ENCODE measurements around the gene KIAA2012.
A peak's percentile ranks its signal among the peaks of the same experiment; 100 is the strongest.

The KIAA2012 gene

DNA sequence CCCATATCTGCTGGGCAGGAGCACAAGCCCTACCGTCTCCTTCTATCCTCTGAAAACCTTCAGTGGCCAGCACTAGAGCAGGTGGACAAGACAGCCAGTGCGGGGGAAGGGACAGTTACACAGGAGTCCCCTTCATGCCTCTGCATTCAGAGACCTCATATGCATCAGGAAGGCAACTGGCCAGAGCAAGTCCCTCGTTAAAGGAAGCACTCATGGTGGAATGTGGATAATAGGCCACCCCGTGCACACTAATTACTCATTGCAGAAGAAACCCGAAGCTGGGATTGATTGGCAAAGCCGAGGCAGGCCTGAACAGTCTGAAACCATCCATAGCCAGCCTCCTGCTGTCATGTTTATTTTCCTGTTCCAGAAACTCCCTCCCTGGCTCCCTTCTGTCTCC, 11.2 kb downstream of the KIAA2012 start:
- no peak for DNase-seq (ENCODE audit: low spot score)

DNA sequence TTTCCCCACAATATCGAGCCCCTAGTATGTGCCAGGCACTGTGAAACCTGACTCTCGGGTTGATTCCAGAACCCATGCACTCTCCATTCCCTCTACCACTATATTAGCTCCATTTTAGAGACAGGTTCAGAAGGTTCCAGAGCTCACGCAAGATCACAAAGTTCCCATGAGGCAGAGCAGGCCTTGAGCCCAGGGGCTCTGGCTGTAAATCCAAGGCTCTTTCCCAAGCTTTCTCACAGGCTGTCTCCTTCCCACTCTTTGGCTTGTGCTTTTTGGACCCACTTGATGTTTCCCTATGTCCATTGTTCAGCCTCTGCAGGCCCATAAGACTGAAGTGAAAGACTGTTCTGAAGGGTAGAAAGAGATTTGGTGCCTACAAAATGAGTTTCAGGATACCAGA, 15.7 kb downstream of the KIAA2012 start:
- DNase-seq (ENCODE audit: low spot score): no peak

DNA sequence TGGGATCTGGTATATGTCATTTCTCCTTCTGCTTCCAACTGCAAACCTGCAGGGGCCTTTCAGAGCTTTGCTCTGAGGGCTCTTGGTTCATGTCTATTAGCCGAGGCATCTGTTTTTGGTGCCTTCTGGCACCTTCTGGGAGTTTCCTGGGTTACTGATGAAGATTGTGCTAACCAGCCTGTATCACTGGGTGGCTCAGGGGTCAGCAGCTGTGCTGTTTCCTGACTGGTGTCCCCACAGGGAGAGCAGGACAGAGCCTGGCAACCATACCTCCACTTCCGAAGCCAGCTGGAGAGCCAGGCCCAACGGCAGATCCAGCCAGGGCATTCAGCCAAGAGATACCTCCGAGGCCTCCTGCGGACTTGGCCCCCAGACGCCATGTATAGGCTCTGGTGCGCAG, 17.5 kb downstream of the KIAA2012 start:
- no peak for DNase-seq (ENCODE audit: low spot score)

DNA sequence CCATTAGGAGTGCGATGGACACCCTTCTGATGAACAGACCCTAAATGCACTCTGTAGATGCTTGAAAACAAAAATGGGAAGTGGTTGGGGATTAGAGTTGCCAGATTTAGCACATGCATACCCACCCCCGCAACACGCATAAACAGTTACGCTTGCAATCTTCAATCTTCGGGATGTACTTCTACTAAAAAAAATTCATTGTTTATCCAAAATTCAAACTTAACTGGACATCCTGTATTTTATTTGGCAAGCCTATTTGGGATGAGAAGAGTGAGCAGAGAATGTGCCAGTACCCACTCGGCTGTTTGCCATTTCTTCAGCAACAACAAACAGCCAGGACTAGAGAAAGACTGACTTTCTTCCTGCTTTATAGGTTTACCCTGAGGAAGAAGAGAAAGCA, 18.4 kb downstream of the KIAA2012 start:
- DNase-seq (ENCODE audit: low spot score): no peak

DNA sequence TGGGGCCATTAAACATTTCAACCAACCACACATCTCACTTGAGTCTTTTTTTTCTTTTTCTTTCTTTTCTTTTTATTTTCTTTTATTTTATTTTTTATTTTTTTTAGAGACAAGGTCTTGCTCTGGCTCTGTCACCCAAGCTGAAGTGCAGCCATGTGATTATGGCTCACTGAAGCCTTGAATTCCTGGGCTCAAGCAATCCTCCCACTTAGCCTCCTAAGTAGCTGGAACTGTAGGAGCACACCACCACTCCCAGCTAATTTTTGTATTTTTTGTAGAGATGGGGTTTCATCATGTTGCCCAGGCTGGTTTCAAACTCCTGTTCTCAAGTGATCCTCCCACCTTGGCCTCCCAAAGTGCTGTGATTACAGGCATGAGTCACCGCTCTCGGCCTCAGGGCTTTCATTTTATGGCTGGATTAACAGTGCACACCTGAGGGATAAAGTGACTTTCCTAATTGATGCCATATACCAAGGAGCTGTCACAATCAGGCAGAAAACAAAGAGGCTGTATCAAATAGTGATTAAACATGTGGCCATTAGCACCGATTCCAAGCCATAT, 21.5 kb downstream of the KIAA2012 start:
- no peak for DNase-seq (ENCODE audit: low spot score)

DNA sequence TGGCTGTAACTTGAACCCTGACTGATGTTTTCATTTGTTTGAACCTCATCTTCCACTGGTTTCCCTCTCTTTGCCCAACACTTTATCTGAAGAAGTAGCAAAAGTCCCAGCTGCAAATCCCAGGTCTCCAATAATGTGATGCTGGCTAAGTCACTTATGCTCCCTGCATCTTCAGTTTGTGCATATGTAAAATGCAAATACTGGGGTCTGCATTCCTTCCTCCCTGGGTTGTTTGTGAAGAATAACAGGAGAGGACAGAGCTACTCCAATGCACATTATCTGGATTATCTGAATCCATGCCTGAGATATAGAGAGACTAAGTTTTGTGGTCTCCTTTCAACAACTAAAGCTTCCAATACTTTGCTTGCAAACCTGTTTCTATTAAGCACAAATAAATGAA, 22.2 kb downstream of the KIAA2012 start:
- DNase-seq (ENCODE audit: low spot score): no peak

DNA sequence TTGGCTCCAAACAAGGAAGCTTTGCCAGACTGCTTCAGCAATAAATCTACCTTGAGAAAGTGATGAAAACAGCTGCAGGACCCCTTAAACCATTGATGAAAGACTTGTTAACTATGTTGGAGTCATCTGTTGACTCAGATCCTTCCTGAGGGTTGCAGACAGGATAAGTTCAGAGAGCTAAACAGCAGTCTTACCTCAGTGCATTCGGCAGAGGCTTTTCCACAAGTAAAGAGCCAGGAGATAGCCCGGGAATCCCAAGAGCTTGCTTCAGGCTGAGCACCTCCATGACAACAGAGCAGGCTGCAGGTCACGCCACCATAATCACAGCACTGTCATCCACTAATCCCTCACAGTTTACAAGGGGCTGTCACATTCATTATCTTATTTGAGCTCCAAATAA, 23.7 kb downstream of the KIAA2012 start:
- no peak for DNase-seq (ENCODE audit: low spot score)

DNA sequence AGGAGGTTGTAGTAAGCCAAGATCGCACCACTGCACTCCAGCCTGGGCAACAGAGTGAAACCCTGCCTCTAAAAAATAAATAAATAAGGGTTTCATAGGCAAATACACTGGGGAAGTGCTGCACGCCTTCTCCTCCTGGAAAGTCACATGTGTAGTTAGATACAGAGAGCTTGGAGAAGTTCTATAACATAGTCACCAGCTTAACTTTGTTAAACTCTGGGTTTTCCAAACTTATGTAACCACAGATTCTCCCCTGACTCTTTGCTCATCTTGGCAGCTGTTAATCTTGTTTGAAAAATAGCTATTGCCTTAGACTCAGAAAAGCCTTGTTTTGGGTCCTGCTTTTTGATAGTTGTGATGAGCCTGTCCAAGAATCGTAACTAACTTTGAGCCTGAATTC, 25.2 kb downstream of the KIAA2012 start:
- DNase-seq (ENCODE audit: low spot score): no peak

DNA sequence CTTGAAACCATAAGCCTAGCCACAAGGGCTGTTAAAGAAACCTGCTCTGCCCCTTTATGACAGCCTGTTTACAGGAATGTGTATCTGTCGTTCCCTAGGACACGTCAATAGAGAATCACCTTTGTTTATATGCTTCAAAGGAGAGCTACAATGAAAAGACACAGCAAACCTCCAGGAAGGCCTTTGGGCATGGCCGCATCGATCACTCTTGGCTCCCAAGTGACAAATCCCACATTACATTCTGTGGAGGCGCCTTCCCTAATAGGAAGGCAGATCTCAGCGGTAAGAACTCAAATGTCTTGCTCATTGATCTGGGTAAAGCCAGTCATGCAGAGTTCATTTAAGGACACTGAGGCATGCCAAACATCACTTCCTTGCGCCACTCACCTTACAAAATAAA, 26.5 kb downstream of the KIAA2012 start:
- DNase-seq (ENCODE audit: low spot score): no peak

DNA sequence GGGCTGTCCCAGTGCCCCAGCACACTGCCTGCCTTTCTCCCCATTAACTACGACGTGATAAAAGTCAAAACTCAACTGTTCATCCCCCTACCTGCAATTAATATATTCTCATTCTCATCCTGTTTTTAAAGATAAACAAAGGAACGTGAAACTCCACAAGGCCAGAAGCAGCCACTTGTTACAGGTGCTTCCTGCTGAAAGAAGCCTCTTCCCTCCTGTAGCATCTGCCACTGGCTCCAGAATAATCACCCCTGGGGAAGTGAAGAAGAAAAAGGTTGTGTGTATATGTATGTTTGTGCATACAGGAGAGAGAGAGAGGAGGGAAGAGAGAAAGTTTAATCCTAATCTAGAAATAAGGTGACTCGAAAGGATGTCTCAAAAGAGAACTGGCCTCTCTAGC, 27.1 kb downstream of the KIAA2012 start:
- no peak for DNase-seq (ENCODE audit: low spot score)

DNA sequence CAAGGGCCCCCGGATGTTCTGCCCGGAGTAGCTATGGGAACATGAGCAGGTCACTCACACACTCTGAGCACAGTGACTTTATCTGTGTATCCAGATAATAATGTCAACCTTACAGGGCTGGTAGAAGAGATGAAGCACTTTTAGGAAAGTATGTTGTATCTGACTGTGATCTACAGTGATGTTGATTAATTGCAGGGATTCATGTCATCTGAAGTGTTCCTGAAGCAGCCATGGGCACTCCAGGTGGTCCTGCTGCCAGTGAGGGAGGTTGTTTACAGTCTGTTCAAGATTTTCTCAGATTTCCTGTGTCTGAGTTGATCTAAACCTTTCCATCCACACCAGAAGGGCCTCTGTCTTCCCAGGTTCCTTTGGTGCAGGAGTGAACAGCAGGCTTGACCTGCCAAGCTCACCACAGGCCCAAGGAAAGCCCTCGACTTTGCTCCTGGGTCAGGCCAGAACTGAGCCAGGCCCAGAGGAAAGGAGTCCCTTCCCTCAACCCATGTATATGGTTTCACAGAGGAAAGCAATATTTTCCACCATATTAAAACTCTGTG, 28.0 kb downstream of the KIAA2012 start:
- DNase-seq (ENCODE audit: low spot score): no peak

DNA sequence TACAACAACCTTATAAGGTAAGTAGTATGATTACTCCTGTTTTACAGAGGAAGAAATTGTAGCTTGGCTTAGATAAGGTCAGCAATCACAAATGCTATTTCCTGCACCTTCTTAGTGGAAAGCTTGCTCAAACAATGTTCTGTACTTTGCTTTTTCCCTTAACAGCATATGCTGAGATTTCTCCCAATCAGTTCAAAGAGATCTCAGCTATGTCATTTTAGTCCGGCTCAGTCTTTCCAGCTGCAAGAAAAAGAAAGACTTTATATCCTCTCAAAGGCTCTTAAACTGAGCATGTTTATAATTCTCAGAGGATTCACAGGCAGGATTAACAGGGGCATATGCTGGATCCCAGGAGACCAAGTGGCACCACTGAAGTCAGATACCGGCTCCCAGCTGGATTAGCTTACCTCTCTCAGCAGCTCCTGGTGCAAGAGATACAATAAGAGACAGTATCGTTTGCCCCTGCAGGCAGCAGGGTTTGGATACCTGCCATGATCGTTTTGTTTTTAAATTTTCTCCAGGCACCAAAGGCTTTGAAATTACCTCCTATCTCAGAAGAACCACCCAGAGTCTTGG, 29.5 kb downstream of the KIAA2012 start:
- no peak for DNase-seq (ENCODE audit: low spot score)

DNA sequence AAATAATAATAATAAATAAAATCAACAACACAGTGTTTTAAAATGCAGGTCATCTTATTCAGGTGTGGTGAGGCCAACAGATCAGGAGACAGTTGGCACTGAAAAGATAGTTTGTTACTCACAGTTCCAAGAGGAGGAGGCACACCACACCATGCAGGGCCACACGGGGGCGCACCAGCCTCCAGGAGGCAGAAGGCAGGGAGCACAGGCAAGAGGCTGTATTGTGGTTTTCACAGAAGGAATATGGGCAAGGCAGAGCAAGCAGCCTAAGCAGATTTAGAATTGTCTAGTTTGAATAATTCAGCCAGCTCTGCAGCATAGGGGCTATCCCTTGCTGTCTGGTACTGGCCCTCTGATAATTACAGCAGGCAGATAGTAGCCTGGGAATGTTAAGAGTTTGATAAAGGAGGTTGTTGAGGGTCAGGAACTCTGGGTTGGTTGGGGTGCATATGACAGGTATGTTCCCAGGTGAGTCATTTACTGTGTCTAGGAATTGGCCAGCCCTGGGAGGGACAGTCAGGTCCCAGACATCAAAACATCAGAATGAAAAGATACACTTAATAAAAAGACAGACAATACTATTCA, 31.3 kb downstream of the KIAA2012 start:
- DNase-seq (ENCODE audit: low spot score): peak; percentile 40

DNA sequence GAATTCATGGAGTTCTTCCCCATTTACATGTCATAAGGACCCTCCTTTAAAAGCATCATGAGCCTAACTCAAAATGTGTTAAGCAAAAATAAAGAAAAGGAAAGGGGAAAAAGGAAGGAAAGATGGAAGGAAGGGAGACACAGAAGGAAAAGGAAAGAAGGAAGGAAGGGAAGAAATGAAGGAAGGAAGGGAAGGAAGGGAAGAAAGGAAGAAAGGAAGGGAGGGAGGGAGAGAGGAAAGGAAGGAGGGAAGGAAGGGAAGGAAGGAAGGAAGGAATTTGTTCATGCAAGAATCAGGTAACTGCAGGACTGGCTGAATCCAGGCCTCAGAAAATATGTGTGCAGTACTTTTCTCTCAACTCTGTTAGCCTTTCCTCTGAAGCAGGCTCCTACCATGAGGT, 32.0 kb downstream of the KIAA2012 start:
- DNase-seq (ENCODE audit: low spot score): no peak

DNA sequence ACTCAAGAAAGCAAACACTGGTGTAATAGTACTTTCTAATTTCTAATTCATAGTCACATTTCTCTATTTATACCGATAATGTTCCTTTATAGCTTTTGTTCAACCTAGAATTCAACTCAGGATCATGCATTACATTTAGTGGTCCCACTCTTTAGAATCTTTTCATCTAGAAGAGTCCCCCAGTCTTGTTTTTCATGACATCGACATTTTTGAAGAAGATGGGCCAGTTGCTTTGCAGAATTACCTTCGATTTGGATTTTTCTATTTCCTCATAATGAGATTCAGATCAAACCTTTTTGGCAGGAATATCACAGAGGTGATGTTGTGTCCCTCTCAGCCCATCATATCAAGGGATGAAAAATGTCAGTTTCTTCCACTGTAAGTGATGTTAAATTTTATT, 35.3 kb downstream of the KIAA2012 start:
- DNase-seq (ENCODE audit: low spot score): no peak

DNA sequence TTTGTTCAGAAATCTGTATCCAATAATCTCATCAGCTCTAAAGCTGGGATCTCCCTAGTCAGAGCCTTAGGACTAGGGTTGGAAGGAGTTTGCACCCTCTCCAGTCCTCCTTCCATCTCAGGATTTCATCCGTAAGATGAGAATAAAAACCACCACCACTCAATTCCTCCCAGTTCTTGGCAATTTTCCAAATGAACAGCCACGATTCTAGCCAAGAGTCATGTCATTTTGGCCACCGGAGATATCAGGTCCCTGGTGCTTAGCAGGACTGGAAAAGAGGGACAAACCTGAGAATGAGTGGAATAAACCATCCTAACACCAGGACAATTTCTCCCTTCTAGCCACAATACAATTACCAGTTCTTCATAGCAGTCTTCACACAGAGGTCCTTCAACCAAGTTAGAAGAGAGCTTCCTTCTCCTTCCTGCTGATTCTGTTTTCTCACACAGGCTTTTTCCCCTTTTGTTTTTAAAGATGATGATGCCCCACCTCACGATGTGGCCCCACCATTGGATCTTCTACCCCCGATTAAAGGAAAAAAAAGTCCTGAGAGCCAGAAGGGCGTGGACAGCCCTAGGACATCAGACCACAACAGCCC, 36.2 kb downstream of the KIAA2012 start:
- no peak for DNase-seq (ENCODE audit: low spot score)

DNA sequence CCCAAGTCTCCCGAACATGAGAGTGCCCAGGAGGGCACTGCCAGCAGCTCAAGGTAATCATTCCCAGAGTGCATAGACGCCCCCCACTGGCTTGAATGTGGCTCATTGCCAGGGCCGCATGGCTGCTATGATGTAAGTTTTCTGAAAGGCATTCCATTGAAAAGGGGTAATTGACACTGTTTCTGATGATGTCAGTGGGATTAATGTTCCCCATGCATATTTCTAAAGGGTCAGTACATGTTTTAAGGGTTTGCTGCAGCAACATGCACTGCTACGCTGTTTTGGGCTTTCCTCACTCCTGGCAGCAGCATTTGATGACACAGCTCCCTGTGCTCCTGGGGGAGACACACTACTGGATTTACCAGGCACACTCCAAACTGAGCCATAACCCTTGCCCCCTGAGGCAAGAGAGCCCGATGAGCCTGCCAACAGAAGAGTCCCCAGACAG, 36.7 kb downstream of the KIAA2012 start:
- no peak for DNase-seq (ENCODE audit: low spot score)

DNA sequence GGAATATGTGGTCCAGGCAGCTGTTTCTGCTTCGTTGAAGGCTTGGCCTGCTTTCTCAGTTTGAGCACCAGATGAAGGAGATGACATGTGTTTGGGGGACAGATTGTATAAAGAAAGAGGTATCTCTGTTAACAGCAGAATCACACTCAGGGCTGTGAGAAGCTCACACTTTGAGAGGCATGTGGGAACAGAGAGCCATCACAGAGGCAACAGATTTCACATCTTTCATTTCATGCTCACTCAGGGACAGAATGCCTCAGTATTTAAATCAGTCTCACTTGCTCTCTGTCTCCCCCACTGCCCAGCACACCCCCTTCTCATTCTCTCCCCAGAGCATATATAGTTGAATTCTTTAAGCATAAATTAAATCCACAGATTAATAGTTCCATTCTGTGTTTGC, 37.4 kb downstream of the KIAA2012 start:
- DNase-seq (ENCODE audit: low spot score): no peak

DNA sequence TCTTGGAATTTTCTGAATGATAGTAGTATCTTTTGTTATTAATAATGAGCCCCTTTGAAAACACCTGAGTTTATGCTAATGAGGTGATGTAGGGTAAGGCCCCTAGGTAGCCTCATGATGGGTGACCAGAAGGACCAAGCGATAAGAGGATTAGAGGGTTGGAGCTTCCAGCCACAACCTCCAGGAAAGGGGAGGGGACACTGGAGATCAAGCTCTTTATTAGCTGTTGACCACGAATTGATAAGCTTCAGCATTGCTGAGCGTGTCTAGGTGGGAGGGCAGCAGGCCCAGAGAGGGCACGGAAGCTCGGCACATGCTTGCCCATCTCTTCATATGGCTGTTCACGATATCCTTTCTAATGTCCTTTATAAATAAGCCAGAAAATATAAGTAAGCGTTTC, 39.0 kb downstream of the KIAA2012 start:
- DNase-seq (ENCODE audit: low spot score): no peak

DNA sequence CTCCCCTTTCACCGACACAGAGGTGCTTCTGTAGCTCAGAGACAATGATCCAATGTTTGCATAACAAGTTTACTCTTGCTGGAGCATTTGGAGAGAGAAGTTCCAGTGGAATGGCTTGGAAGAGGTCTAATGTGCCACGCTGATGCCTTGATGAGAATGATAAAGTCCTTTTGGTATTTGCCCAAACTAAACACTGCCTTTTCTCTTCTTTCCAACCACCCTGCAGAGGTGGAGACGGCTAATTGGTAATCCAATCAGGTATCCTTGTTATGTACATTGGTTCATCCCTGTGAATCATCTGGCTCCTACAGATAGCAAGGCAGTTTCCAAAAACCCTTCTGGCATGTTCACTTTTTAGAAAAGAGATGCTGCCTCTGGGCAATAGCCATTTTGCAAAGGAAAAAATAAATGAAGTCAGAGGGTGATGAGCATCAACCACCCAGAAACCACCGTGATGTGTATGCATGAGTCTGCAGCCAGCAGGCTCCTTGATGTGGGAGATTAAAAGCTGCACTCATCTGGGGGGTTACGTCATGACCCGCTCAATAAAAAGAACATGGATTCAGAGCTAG, 40.6 kb downstream of the KIAA2012 start:
- DNase-seq (ENCODE audit: low spot score): no peak

DNA sequence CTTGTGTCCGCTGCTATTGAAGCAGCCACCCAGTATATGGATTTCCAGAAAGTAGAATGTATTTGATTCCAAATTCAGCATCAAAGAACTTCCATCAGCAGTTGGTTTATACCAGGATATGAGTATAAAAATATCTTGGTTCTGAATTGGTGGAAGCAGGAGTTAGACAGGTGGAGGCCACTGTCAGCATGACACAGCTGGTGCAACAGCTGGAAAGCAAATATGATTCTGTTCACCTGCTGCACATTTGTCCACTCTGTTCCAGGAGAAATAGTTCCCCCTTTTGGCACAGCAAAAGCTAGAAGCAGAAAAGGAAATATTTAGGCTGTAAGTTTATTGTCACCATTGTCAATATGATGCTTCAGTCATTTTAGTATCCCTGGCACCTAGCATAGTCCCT, 41.2 kb downstream of the KIAA2012 start:
- no peak for DNase-seq (ENCODE audit: low spot score)

DNA sequence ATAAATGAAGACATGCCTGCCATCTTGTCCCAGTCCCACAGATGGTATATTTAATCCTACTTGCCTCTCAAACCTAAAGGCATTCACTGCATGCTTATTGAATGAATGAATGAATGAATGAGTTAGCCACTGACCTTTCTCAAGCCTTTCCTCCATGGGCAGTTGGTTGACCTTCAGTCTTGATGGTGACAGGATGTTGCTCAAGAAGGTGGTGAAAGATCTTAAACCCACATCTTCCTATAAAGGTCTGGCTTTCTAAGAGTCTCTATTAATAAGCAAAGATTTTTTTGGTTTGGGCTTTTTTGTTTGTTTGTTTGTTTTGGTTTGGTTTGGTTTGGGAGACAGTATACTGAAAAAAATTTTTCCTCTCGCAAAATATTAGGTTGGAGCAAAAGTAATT, 41.7 kb downstream of the KIAA2012 start:
- no peak for DNase-seq (ENCODE audit: low spot score)

DNA sequence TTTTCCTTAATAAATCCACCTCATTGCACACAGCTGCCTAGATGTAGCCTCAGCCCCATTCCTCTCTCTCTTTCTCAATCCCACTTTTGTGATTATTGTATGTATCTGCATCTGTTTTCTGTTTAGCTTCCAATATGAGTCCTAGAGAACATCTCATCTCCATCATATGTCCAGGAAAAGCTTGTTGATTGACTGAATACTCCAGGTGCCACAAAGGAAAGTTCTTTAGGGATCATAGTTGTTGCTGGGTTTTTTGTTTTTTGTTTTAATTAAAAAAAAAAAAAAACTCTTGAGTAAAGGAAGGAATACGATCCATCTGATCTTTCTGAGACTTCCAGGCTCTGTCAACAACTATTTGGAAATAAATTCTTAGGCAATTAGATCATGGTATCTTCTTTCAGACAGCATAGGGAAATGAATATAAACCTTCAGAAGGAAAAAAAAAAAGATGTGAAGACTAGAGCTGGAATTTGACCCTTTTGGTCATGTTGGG, 42.5 kb downstream of the KIAA2012 start:
- no peak for DNase-seq (ENCODE audit: low spot score)

Measured in HuH-7.5 (cell line).